HCT116 (cell line): ENCODE measurements around the gene PURB. TPM values are rescaled to one million over a fixed set of nuclear protein-coding genes. Genes with fewer than 3 reads are reported as not detected.
A peak's percentile ranks its signal among the peaks of the same experiment; 100 is the strongest.

Source experiments
- ATAC-seq: fragments of 200-7000 bp; cut with Tn5 transposase; 2 replicates; pipeline ENCODE4 v1.9.1; 2020; ENCODE audit warnings: mild to moderate bottlenecking, moderate library complexity
- BruUV-seq: library from RNA; stranded (reverse); fragments of 400-500 nt; replicated peaks from 2 replicates; lab custom pipeline; 2021; lab: Mats Ljungman, UMichigan
- CTCF ChIA-PET: fragments of 300-600 bp; sonication (Branson Sonifier 250); formaldehyde crosslinking; loops from one replicate; lab custom pipeline; 2021; ENCODE audit warnings: antibody characterized with exemption; lab: Charles Lee
- POLR2A ChIA-PET: fragments of 300-600, 350-600 bp; sonication (Branson Sonifier 250); formaldehyde crosslinking; loops from one replicate; lab custom pipeline; 2021; ENCODE audit warnings: antibody characterized with exemption; lab: Charles Lee
- RAD21 ChIA-PET, 2 experiments: fragments of 300-600 bp; sonication (Branson Sonifier 250); formaldehyde crosslinking; loops; one replicate each; lab custom pipeline; 2023; ENCODE audit warnings: low total read pairs in 2 of 2; ENCODE audit not compliant: uncharacterized antibody in 2 of 2, unreplicated experiment in 2 of 2, low non-redundant PET in 1 of 2; lab: Charles Lee
- DNase-seq: peaks from one replicate; pipeline ENCODE4 v3.0.0-alpha.2; 2010; ENCODE audit warnings: low read depth, low spot score
- H2AFZ ChIP-seq: fragments of 200-600 bp; shearing (Covaris generic), sonication (generic); 2 replicates; pipeline ENCODE4 v1.6.1; 2017; ENCODE audit warnings: low read depth, mixed run types, mixed read lengths, antibody characterized with exemption, low read length; ENCODE audit not compliant: poor library complexity, severe bottlenecking
- H3K27ac ChIP-seq: 2 replicates; pipeline ENCODE4 v1.5.1; 2012; ENCODE audit warnings: low read depth, low read length
- H3K27me3 ChIP-seq: fragments of 200-600 bp; sonication (generic); 2 replicates; pipeline ENCODE4 v1.6.1; 2016; ENCODE audit warnings: mixed run types, low read length, mixed read lengths; ENCODE audit not compliant: insufficient read depth
- H3K36me3 ChIP-seq, 2 experiments: fragments of 200-500 bp in 1 of 2; fragments of 200-600 bp in 1 of 2; sonication (Bioruptor generic) in 1 of 2; sonication (generic) in 1 of 2; 2 replicates each; pipeline versions ENCODE4 v1.5.1 to v1.6.1; 2014 to 2016; ENCODE audit warnings: low read length in 2 of 2, inconsistent platforms in 1 of 2, mixed read lengths in 1 of 2, mixed run types in 1 of 2; ENCODE audit not compliant: insufficient read depth in 2 of 2, control insufficient read depth in 1 of 2
- H3K4me1 ChIP-seq, 2 experiments: fragments of 200-600 bp in 1 of 2; sonication (generic) in 1 of 2; 2 replicates each; pipeline versions ENCODE4 v1.5.1 to v1.6.1; 2012 to 2017; ENCODE audit warnings: low read length in 2 of 2, inconsistent platforms in 1 of 2, mild to moderate bottlenecking in 1 of 2, mixed read lengths in 1 of 2, mixed run types in 1 of 2, moderate library complexity in 1 of 2; ENCODE audit not compliant: insufficient read depth in 2 of 2, control insufficient read depth in 1 of 2
- H3K4me2 ChIP-seq: fragments of 200-600 bp; sonication (generic); 2 replicates; pipeline ENCODE4 v1.6.1; 2017; ENCODE audit warnings: mixed run types, low read length, mixed read lengths
- H3K4me3 ChIP-seq, 2 experiments: fragments of 200-600 bp in 1 of 2; sonication (generic) in 1 of 2; replicated peaks in 1 of 2; 2 replicates each; pipeline ENCODE4 v1.5.1; 2011 to 2016; ENCODE audit warnings: low read length in 2 of 2, control low read depth in 1 of 2, low read depth in 1 of 2, mild to moderate bottlenecking in 1 of 2, mixed read lengths in 1 of 2, mixed run types in 1 of 2
- H3K79me2 ChIP-seq: fragments of 200-600 bp; sonication (generic); 2 replicates; pipeline ENCODE4 v1.6.1; 2017; ENCODE audit warnings: mild to moderate bottlenecking, mixed run types, low read length, moderate library complexity, mixed read lengths; ENCODE audit not compliant: insufficient read depth
- H3K9ac ChIP-seq: fragments of 200-600 bp; sonication (generic); 2 replicates; pipeline ENCODE4 v1.6.1; 2016; ENCODE audit warnings: low read length, mixed read lengths
- H3K9me2 ChIP-seq: fragments of 200-600 bp; sonication (generic), shearing (Covaris generic); 2 replicates; pipeline ENCODE4 v1.6.1; 2017; ENCODE audit warnings: mixed run types, mild to moderate bottlenecking, moderate library complexity; ENCODE audit not compliant: insufficient read depth
- H3K9me3 ChIP-seq, 2 experiments: fragments of 200-500 bp in 1 of 2; fragments of 200-600 bp in 1 of 2; sonication (Bioruptor generic) in 1 of 2; sonication (generic) in 1 of 2; 2 replicates each; pipeline ENCODE4 v1.6.1; 2014 to 2017; ENCODE audit warnings: low read length in 2 of 2, mixed read lengths in 2 of 2, inconsistent platforms in 1 of 2, low read depth in 1 of 2, mild to moderate bottlenecking in 1 of 2, mixed run types in 1 of 2, moderate library complexity in 1 of 2; ENCODE audit not compliant: control insufficient read depth in 1 of 2, insufficient read depth in 1 of 2
- H4K20me1 ChIP-seq: fragments of 200-600 bp; sonication (generic), shearing (Covaris generic); 2 replicates; pipeline ENCODE4 v1.6.1; 2017; ENCODE audit warnings: mixed run types, mild to moderate bottlenecking, moderate library complexity; ENCODE audit not compliant: insufficient read depth
- ATF3 ChIP-seq: IDR thresholded peaks from 2 replicates; pipeline ENCODE4 v1.6.1; 2012
- CBX3 ChIP-seq: IDR thresholded peaks from 2 replicates; pipeline ENCODE4 v1.6.1; 2012; ENCODE audit warnings: low read depth
- CEBPB ChIP-seq: IDR thresholded peaks from 2 replicates; pipeline ENCODE4 v1.6.1; 2012; ENCODE audit warnings: low read depth
- ELF1 ChIP-seq: IDR thresholded peaks from 2 replicates; pipeline ENCODE4 v1.6.1; 2012; ENCODE audit warnings: low read depth, borderline replicate concordance
- EZH2 ChIP-seq: fragments of 200-600 bp; sonication (generic); IDR thresholded peaks from 2 replicates; pipeline ENCODE4 v1.6.1; 2017; ENCODE audit warnings: antibody characterized with exemption, mixed run types
- EZH2phosphoT487 ChIP-seq: fragments of 200-600 bp; IDR thresholded peaks from 2 replicates; pipeline ENCODE4 v1.6.1; 2018; ENCODE audit warnings: antibody characterized with exemption, borderline replicate concordance
- FOSL1 ChIP-seq: IDR thresholded peaks from 2 replicates; pipeline ENCODE4 v1.6.1; 2012; ENCODE audit warnings: low read depth
- JUND ChIP-seq: IDR thresholded peaks from 2 replicates; pipeline ENCODE4 v1.6.1; 2012
- POLR2AphosphoS5 ChIP-seq: IDR thresholded peaks from 2 replicates; pipeline ENCODE4 v1.6.1; 2011; ENCODE audit warnings: mild to moderate bottlenecking, low read depth, low read length, moderate library complexity
- SIN3A ChIP-seq: IDR thresholded peaks from 2 replicates; pipeline ENCODE4 v1.6.1; 2012; ENCODE audit warnings: low read depth
- SP1 ChIP-seq: IDR thresholded peaks from 2 replicates; pipeline ENCODE4 v1.6.1; 2012; ENCODE audit warnings: low read depth
- SRF ChIP-seq: IDR thresholded peaks from 2 replicates; pipeline ENCODE4 v1.6.1; 2012; ENCODE audit warnings: low read depth
- TCF7L2 ChIP-seq: IDR thresholded peaks from 2 replicates; pipeline ENCODE4 v1.7.0; 2011; ENCODE audit warnings: borderline replicate concordance, inconsistent platforms; ENCODE audit not compliant: insufficient read depth, insufficient read length; ENCODE audit errors: extremely low read depth
- ZNF274 ChIP-seq: fragments of 200-500 bp; sonication (Bioruptor generic); IDR thresholded peaks from 2 replicates; pipeline ENCODE4 v1.6.1; 2014; ENCODE audit warnings: mild to moderate bottlenecking, low read depth, low read length, inconsistent platforms
- intact Hi-C: fragments of 100-400 bp; cut with micrococcal nuclease; formaldehyde crosslinking; loops from 2 replicates; pipeline ENCODE4 v1.10.0; 2022
- total RNA-seq: library from RNA; stranded (reverse); gene quantifications from one replicate; pipeline ENCODE4 v1.2.1, GENCODE V29; 2021; ENCODE audit not compliant: unreplicated experiment
- TF ChIP-seq, protein P1 (sequence below): IDR thresholded peaks from 2 replicates; pipeline ENCODE4 v1.6.1; 2012
- TF ChIP-seq, protein P2 (sequence below), 3 experiments: fragments of 200-600 bp in 1 of 3; sonication (generic) in 1 of 3; IDR thresholded peaks in 2 of 3; conservative IDR thresholded peaks in 1 of 3; 2 replicates each; pipeline ENCODE4 v1.5.1; 2012 to 2017; ENCODE audit warnings: low read depth in 2 of 3, low read length in 2 of 3, antibody characterized with exemption in 1 of 3, borderline replicate concordance in 1 of 3, control low read depth in 1 of 3, mild to moderate bottlenecking in 1 of 3, mixed read lengths in 1 of 3, mixed run types in 1 of 3, moderate library complexity in 1 of 3; ENCODE audit not compliant: insufficient read depth in 1 of 3

Gene PURB
- total RNA-seq, 1 experiment from 2014 or later = 13.2 TPM

DNA sequence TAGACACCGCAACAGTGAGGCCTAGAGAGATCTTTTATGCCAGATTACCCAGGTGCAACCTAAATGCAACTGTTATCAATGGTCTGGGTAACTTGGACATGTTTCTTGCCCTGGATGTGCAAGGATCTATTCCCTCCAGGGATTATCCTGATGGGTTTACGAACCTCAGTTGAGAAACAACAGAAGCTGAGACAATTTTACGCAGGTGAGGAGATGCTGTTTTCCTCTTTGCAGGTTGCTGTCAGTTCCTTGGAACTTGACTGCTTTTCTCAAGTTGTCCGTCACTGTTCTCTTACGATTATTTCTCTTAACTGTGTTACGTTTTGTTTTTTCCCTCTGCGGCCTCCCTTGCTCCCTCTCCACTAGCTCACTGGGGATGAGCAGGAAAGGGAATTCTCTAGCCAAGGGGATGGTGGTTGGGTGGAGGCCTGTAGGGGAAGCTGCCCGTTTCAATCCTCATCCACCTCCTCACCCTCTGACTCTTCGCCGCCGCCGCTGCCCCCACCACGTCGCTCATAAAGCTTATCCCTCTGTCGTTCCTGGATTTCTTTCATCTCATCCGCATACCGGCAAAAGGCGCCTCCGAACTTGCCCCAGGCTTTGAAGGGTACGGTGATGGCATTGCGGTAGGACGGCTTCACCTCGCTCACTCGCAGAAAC lies 1.2 kb downstream of the PURB start:
- intact Hi-C loops = no loop called here
- ChIA-PET CTCF (no interaction called here), POLR2A (no interaction called here), RAD21 (no interaction called here)
- Histone ChIP-seq H3K9me2 (no peaks in the 10 kb centered on the region), H3K4me2 (peak overlapping the region; percentile 79), H3K4me1 (peaks cover 4 to 27% of the 10 kb centered on the region in 2 experiments), H3K9me3 (peaks cover 0 to 11% of the 10 kb centered on the region in 2 experiments; a peak in 1 of 4 replicates), H2AFZ (no peak overlapping the region), H3K79me2 (peaks cover 45% of the 10 kb centered on the region), H4K20me1 (peaks cover 5% of the 10 kb centered on the region), H3K9ac (no peak overlapping the region), H3K27me3 (no peaks in the 10 kb centered on the region), H3K36me3 (peaks cover 0 to 19% of the 10 kb centered on the region in 2 experiments; a peak in 2 of 4 replicates), H3K4me3 (peak overlapping the region; percentile 63 to 73), H3K27ac (no peak overlapping the region)
- TSS peak; percentile 42 for BruUV-seq
- ATAC-seq (no peak), DNase-seq (no peak)
- no peak for TF ChIP-seq POLR2AphosphoS5
- TF ChIP-seq CEBPB = no peak
- no peak for TF ChIP-seq EZH2phosphoT487
- no peak for TF ChIP-seq JUND
- TF ChIP-seq CBX3 = no peak
- no peak for TF ChIP-seq ELF1
- no peak for TF ChIP-seq ZNF274
- TF ChIP-seq EZH2 = no peak
- TF ChIP-seq ATF3 = no peak
- no peak for TF ChIP-seq SIN3A
- TF ChIP-seq TCF7L2 = no peak
- no peak for TF ChIP-seq SRF
- TF ChIP-seq, protein P1, sequence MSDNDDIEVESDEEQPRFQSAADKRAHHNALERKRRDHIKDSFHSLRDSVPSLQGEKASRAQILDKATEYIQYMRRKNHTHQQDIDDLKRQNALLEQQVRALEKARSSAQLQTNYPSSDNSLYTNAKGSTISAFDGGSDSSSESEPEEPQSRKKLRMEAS = no peak
- no peak for TF ChIP-seq FOSL1
- TF ChIP-seq SP1 = no peak
- TF ChIP-seq, protein P2, sequence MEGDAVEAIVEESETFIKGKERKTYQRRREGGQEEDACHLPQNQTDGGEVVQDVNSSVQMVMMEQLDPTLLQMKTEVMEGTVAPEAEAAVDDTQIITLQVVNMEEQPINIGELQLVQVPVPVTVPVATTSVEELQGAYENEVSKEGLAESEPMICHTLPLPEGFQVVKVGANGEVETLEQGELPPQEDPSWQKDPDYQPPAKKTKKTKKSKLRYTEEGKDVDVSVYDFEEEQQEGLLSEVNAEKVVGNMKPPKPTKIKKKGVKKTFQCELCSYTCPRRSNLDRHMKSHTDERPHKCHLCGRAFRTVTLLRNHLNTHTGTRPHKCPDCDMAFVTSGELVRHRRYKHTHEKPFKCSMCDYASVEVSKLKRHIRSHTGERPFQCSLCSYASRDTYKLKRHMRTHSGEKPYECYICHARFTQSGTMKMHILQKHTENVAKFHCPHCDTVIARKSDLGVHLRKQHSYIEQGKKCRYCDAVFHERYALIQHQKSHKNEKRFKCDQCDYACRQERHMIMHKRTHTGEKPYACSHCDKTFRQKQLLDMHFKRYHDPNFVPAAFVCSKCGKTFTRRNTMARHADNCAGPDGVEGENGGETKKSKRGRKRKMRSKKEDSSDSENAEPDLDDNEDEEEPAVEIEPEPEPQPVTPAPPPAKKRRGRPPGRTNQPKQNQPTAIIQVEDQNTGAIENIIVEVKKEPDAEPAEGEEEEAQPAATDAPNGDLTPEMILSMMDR (IDR thresholded peaks at IDR 0.05 in 2 of 3, conservative IDR thresholded peaks at IDR 0.05 in 1 of 3; ENCODE audit: borderline replicate concordance in 1 of 3, insufficient read depth in 1 of 3, low read depth in 2 of 3, low read length in 2 of 3) = no peak
